Vagina (tissue), 2 donors: Measurements from ENCODE around the gene PSPN.

Experiments
- POLR2A ChIP-seq, 2 donors: fragments of 450-650 bp; IDR thresholded peaks; one replicate each; pipeline ENCODE4 v1.6.1; 2017; ENCODE audit warnings: antibody characterized with exemption in 2 of 2, mild to moderate bottlenecking in 2 of 2, moderate library complexity in 2 of 2
- POLR2AphosphoS5 ChIP-seq, 2 donors: sonication (generic); formaldehyde crosslinking; IDR thresholded peaks; one replicate each; pipeline ENCODE4 v1.9.0; 2017; ENCODE audit warnings: antibody characterized with exemption in 2 of 2, mild to moderate bottlenecking in 2 of 2, low read depth in 1 of 2; ENCODE audit not compliant: insufficient read depth in 1 of 2
- TF ChIP-seq, protein P1 (sequence below), 3 experiments: fragments of 450-650 bp in 2 of 3; fragments of 200-600 bp in 1 of 3; sonication (generic) in 1 of 3; IDR thresholded peaks; one replicate each; pipeline ENCODE4 v1.5.1; 2017 to 2019; ENCODE audit warnings: antibody characterized with exemption in 3 of 3, mild to moderate bottlenecking in 2 of 3, moderate library complexity in 2 of 3

GRCh38 chr19:6384381-6384780 lies 8.6 kb upstream of the PSPN start:
- TF ChIP-seq, protein P1, sequence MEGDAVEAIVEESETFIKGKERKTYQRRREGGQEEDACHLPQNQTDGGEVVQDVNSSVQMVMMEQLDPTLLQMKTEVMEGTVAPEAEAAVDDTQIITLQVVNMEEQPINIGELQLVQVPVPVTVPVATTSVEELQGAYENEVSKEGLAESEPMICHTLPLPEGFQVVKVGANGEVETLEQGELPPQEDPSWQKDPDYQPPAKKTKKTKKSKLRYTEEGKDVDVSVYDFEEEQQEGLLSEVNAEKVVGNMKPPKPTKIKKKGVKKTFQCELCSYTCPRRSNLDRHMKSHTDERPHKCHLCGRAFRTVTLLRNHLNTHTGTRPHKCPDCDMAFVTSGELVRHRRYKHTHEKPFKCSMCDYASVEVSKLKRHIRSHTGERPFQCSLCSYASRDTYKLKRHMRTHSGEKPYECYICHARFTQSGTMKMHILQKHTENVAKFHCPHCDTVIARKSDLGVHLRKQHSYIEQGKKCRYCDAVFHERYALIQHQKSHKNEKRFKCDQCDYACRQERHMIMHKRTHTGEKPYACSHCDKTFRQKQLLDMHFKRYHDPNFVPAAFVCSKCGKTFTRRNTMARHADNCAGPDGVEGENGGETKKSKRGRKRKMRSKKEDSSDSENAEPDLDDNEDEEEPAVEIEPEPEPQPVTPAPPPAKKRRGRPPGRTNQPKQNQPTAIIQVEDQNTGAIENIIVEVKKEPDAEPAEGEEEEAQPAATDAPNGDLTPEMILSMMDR (IDR thresholded peaks at IDR 0.05): no peak
- TF ChIP-seq POLR2AphosphoS5 (IDR thresholded peaks at IDR 0.05; ENCODE audit: insufficient read depth in 1 of 2, low read depth in 1 of 2) (no peak), POLR2A (IDR thresholded peaks at IDR 0.05) (no peak)
